Measurements from ENCODE around the gene SSTR5.

The SSTR5 gene

GRCh38 chr16:1039762-1040161, 32.8 kb upstream of the SSTR5 start:
- DNase-seq (ENCODE audit: low read depth in 2 of 2), result no peak

- DNase-seq (ENCODE audit: low read depth in 2 of 2), result no peak
Measured at GRCh38 chr16:1040346-1040745, 32.2 kb upstream of the SSTR5 start.

- no peak for DNase-seq (ENCODE audit: low read depth in 2 of 2)
Measured at GRCh38 chr16:1042049-1042744, 30.4 kb upstream of the SSTR5 start.

GRCh38 chr16:1042866-1043265, 29.7 kb upstream of the SSTR5 start:
- DNase-seq (ENCODE audit: low read depth in 2 of 2), result peak in 1 of 2 donors; percentile 10

GRCh38 chr16:1043881-1044451, 28.6 kb upstream of the SSTR5 start:
- no peak for DNase-seq (ENCODE audit: low read depth in 2 of 2)

GRCh38 chr16:1044460-1045309, 27.9 kb upstream of the SSTR5 start:
- DNase-seq (ENCODE audit: low read depth in 2 of 2), result no peak

- DNase-seq (ENCODE audit: low read depth in 2 of 2), result no peak
Measured at GRCh38 chr16:1045310-1045992, 27.1 kb upstream of the SSTR5 start.

GRCh38 chr16:1045993-1046911, 26.3 kb upstream of the SSTR5 start:
- DNase-seq (ENCODE audit: low read depth in 2 of 2), result no peak

- no peak for DNase-seq (ENCODE audit: low read depth in 2 of 2)
Measured at GRCh38 chr16:1047123-1047522, 25.4 kb upstream of the SSTR5 start.

- DNase-seq (ENCODE audit: low read depth in 2 of 2), result no peak
Measured at GRCh38 chr16:1047801-1048200, 24.7 kb upstream of the SSTR5 start.

- no peak for DNase-seq (ENCODE audit: low read depth in 2 of 2)
Measured at GRCh38 chr16:1048442-1049112, 24.0 kb upstream of the SSTR5 start.

GRCh38 chr16:1049113-1049975, 23.2 kb upstream of the SSTR5 start:
- no peak for DNase-seq (ENCODE audit: low read depth in 2 of 2)

GRCh38 chr16:1049976-1050247, 22.6 kb upstream of the SSTR5 start:
- DNase-seq (ENCODE audit: low read depth in 2 of 2), result no peak

GRCh38 chr16:1050516-1050915, 22.0 kb upstream of the SSTR5 start:
- no peak for DNase-seq (ENCODE audit: low read depth in 2 of 2)

- DNase-seq (ENCODE audit: low read depth in 2 of 2), result no peak
Measured at GRCh38 chr16:1050921-1051320, 21.6 kb upstream of the SSTR5 start.

- DNase-seq (ENCODE audit: low read depth in 2 of 2), result no peak
Measured at GRCh38 chr16:1051446-1051845, 21.1 kb upstream of the SSTR5 start.

GRCh38 chr16:1052721-1053120, 19.8 kb upstream of the SSTR5 start:
- DNase-seq (ENCODE audit: low read depth in 2 of 2), result no peak

GRCh38 chr16:1053121-1053521, 19.4 kb upstream of the SSTR5 start:
- DNase-seq (ENCODE audit: low read depth in 2 of 2), result no peak

- no peak for DNase-seq (ENCODE audit: low read depth in 2 of 2)
Measured at GRCh38 chr16:1053700-1054368, 18.7 kb upstream of the SSTR5 start.

Measured in stimulated activated CD4-positive, alpha-beta T cell treated with anti-CD3 and anti-CD28 coated beads, Interleukin-15, amount 100 ng/mL, for 48 hours (primary cell).